GM18517 (cell line): ENCODE measurements around the gene USP53.
"Not testable (repeated sequence)": the region's sequence is repeated elsewhere in the genome, so short reads cannot be mapped to it uniquely, and the experiment has no call there.

Experiments used
- ATAC-seq: cut with Tn5 transposase; IDR thresholded peaks from one replicate; pipeline ENCODE4 v1.9.1; 2021; ENCODE audit warnings: mild to moderate bottlenecking, moderate library complexity; ENCODE audit not compliant: unreplicated experiment

USP53 gene

GRCh38 chr4:119212234-119212963, at the start of gene USP53:
TSS of gene USP53 (plus strand) at chr4:119212713. CDS start at chr4:119239760, 27,047 bp downstream.
- peak; percentile 85 for ATAC-seq

DNA sequence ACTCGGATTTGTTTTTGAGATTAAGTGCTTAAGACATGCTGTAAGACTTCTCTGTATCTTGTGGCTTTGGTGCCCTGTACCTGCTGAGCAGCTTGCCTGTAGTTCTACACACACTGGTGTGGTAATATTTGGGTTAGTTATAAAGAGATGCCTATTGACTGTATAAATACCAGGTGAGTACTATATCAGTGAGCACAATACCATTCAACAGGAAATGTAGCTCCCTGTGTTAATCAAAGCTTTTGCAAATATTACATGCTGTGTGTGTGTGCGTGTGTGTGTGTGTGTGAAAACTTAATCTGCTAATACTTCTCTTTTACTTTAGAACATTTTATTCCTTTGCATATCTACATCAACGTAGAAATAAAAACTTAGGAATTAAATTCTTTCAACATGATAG, 46.7 kb upstream of the USP53 start:
- no peak for ATAC-seq

DNA sequence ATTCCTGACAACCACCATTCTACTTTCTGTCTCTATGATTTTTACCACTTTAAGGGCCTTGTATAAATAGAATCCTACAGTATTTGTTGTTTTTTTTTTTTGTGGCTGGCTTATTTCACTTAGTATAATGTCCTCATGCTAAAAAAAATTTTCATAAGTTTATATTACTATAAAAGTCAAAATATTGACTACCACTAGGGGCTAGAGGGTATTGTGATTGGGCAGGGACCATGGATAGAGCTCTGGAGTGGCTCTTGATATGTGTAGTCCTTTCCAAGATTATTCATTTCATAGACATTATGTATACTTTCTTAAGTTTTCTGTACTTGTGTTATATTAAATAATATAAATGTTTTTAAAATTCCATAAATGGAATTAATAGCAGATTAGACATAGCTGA, 42.3 kb upstream of the USP53 start:
- no peak for ATAC-seq

GRCh38 chr4:119172223-119172622, 40.3 kb upstream of the USP53 start:
- ATAC-seq = no peak

GRCh38 chr4:119173729-119174361, 38.7 kb upstream of the USP53 start:
- not testable (repeated sequence) for ATAC-seq

DNA sequence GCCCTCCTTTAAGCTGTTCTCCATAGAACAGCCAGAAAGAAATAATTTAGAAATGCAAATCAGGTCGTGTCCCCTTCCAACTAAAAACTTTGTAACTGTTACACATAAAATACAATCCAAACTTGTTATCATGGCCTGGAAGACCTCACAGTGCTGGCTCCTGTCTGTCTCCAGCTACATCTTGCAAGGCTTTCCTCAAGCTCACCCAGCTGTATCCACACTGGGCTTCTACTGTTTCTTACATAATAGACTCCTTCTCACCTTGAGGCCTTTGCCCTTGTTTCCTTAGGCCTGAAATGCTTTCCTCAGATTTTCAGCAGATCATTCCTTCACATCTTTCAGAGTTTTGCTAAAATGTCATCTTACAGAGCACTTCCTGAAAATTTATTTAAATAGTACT, 33.5 kb upstream of the USP53 start:
- ATAC-seq = no peak

DNA sequence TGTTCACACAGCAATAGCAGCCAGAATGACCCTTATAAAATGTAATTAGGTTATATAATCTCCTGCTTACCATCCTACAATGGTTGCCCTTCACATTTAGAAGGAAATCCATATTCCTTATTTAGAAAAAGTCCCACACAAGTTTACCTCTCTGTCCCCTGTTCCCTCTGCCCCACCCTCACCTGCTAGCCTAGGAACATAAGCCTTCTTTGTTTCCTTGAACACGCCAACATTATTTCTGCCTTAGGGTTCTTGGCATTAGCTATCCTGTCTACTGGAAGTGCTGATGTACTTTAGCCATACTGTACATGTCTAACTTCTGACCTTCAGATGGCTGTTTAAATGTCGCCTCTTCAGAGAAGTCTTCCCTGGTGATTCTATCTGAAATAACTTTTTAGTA, 28.4 kb upstream of the USP53 start:
- no peak for ATAC-seq

- no peak for ATAC-seq
Observed at GRCh38 chr4:119189638-119190037, 22.9 kb upstream of the USP53 start.

GRCh38 chr4:119190354-119190753, 22.2 kb upstream of the USP53 start:
- no peak for ATAC-seq

DNA sequence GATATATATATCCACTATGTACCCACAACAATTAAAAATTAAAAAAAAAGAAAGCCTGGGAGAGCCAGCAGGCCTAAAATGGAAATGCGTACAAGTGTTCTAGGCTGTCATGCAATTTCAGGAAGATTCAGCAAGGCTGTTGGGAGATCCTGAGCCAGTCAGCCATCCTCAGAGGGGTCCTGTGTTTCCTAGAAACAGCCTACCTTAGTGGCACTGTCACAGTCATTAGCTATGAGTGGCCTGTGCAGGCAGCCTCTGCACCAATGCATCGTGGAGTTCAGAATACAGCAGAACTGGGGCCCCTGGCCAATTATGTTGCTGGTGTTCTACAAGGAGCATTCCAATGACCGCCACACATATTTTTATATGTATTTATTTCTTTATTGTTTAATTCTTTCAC, 21.0 kb upstream of the USP53 start:
- ATAC-seq = no peak

- no peak for ATAC-seq
Observed at GRCh38 chr4:119197772-119198212, 14.7 kb upstream of the USP53 start.

DNA sequence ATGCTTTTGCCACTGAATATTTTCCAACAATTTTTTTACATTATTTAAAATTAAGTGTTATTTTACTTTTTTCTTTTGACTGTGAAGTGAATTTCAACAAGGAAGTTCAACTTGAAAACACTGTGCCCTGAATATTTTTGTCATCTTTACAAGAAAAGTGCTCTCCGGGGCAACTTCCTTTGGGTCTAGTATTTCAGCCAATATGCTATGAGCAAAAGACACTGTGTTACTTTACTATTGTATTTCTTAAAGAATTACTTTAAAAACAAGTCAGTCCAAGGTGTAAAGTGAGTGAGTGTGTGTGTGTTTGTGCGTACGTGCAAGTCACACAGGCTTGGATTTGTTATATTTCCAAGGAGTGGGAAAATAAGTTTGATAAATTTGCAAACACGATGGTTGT, 7.6 kb upstream of the USP53 start:
- no peak for ATAC-seq

GRCh38 chr4:119205690-119206089, 6.8 kb upstream of the USP53 start:
- ATAC-seq = no peak

- no peak for ATAC-seq
Observed at GRCh38 chr4:119206178-119206577, 6.3 kb upstream of the USP53 start.

- no peak for ATAC-seq
Observed at GRCh38 chr4:119207051-119207450, 5.5 kb upstream of the USP53 start.

DNA sequence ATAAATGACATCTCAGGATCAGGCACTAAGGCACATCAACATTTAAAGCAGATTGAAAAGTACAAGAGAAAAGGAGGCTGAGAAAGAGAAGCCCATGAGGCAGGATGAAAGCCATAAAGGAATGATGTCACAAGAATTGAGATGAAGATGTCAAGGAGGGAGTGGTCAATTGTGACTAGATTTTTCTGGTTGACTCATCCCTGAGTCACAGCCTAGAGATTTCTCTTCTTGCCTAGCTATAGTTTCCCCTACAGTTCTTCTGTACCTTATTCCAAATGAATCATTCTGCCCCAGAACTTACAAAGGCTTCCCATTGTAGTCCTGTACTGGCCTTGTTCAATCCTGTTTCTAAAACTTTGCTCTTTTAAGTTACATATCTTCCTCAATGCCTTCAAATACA, 3.4 kb upstream of the USP53 start:
- no peak for ATAC-seq

DNA sequence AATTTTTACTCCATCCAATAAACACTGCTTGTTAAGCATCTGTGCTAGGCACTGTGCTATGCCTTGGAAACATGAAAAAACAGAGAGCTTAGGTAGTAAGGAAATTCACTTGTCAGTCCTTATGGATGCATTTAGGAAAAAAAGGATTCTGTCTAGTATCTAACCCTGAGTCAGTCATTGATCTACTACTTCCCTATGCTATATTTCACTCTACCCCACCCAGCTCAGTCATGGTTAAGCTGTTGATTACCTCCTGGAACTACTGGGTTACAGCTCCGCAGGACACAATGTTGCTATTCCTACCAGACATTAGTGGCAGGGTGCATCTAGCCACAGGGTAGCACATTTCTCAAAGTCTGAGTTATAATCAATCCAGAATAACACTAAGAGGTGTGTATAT, 2.9 kb upstream of the USP53 start:
- no peak for ATAC-seq

DNA sequence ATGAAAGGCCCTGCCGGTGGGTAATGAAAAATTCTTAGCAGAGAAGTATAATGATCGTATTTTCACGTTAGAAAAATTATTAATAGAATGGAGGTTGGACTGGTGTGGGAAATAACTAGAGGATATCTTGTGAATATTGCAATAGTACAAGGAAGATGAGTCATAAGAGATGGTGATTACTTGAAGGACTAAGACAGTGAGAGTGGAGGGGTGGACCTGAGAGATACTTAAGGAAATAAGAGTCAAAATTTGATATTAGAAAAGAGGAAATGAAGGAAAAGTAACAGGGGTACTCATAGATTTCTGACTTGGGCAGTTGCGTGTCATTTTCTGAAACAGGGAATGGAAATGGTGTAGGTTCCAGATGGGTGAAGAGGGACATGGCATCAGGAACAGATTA, 1.7 kb upstream of the USP53 start:
- ATAC-seq = no peak

- peak; percentile 15 for ATAC-seq
Observed at GRCh38 chr4:119211867-119212233, 663 bp upstream of the USP53 start.

- peak; percentile 51 for ATAC-seq
Observed at GRCh38 chr4:119212964-119213606, 572 bp downstream of the USP53 start.

- no peak for ATAC-seq
Observed at GRCh38 chr4:119218093-119218492, 5.6 kb downstream of the USP53 start.

- no peak for ATAC-seq
Observed at GRCh38 chr4:119221412-119221811, 8.9 kb downstream of the USP53 start.
